Muscle of leg (tissue), 11 donors: ENCODE data around the gene CATSPERE. TPM values are rescaled to one million over a fixed set of nuclear protein-coding genes. Genes with fewer than 3 reads are reported as not detected.

ENCODE experiments used
- DNase-seq: peaks from one replicate; pipeline ENCODE4 v3.0.0; 2013
- H3K27ac ChIP-seq: one replicate; pipeline ENCODE4 v1.5.1; 2013; ENCODE audit warnings: mild to moderate bottlenecking, low read length, control low read depth
- H3K27me3 ChIP-seq: one replicate; pipeline ENCODE4 v1.6.1; 2013; ENCODE audit warnings: low read length; ENCODE audit not compliant: control insufficient read depth, insufficient read depth
- H3K36me3 ChIP-seq: one replicate; pipeline ENCODE4 v1.6.1; 2013; ENCODE audit warnings: low read length; ENCODE audit not compliant: control insufficient read depth, insufficient read depth
- H3K4me1 ChIP-seq: one replicate; pipeline ENCODE4 v1.6.1; 2013; ENCODE audit warnings: low read length; ENCODE audit not compliant: control insufficient read depth, insufficient read depth
- H3K4me3 ChIP-seq: one replicate; pipeline ENCODE4 v1.5.1; 2013; ENCODE audit warnings: low read length, control low read depth
- H3K9me3 ChIP-seq: replicated peaks from 2 replicates; pipeline ENCODE4 v1.6.1; 2013; ENCODE audit warnings: low read depth, low read length; ENCODE audit not compliant: control insufficient read depth
- WGBS: methylation state at CpG from one replicate; pipeline ENCODE4 v1.1.5; 2013; ENCODE audit warnings: missing lambda C conversion rate; ENCODE audit not compliant: insufficient coverage; 5-methylcytosine and 5-hydroxymethylcytosine counted together
- polyA plus RNA-seq, 8 donors: library from polyadenylated mRNA; unstranded; fragments of 120-200 nt; gene quantifications; one replicate each; pipeline versions ENCODE4 v1.2.1 to v1.2.3, GENCODE V29; 2013; ENCODE audit warnings: inconsistent platforms in 1 of 8, low replicate concordance in 1 of 8; ENCODE audit not compliant: insufficient read length in 8 of 8, insufficient read depth in 1 of 8
- total RNA-seq: library from RNA; stranded (reverse); fragments of 120-200 nt; gene quantifications from one replicate; pipeline ENCODE4 v1.2.4, GENCODE V29; 2013

CATSPERE gene
- total and polyA plus RNA-seq, 9 donors, result 0.43 to 1.2 (median 0.60) TPM

- Histone ChIP-seq H3K27ac (no peak overlapping the region), H3K36me3 (no peaks in the 10 kb centered on the region), H3K4me3 (no peak overlapping the region), H3K4me1 (no peaks in the 10 kb centered on the region), H3K9me3 (no peaks in the 10 kb centered on the region), H3K27me3 (no peaks in the 10 kb centered on the region)
- WGBS, result no CpG with 5 or more reads among the region's 6 CpGs
- no peak for DNase-seq
These were observed 184.8 kb downstream of the CATSPERE start for GRCh38 chr1:244645890-244646289.

- Histone ChIP-seq H3K4me1 (peaks cover 5% of the 10 kb centered on the region), H3K27me3 (no peaks in the 10 kb centered on the region), H3K4me3 (no peak overlapping the region), H3K9me3 (no peaks in the 10 kb centered on the region), H3K27ac (no peak overlapping the region), H3K36me3 (no peaks in the 10 kb centered on the region)
- 76% methylated on average over 6 of the region's 6 CpGs for whole genome bisulfite sequencing
- DNase-seq, result no peak
These were observed 186.7 kb downstream of the CATSPERE start for GRCh38 chr1:244647819-244648218.

DNA sequence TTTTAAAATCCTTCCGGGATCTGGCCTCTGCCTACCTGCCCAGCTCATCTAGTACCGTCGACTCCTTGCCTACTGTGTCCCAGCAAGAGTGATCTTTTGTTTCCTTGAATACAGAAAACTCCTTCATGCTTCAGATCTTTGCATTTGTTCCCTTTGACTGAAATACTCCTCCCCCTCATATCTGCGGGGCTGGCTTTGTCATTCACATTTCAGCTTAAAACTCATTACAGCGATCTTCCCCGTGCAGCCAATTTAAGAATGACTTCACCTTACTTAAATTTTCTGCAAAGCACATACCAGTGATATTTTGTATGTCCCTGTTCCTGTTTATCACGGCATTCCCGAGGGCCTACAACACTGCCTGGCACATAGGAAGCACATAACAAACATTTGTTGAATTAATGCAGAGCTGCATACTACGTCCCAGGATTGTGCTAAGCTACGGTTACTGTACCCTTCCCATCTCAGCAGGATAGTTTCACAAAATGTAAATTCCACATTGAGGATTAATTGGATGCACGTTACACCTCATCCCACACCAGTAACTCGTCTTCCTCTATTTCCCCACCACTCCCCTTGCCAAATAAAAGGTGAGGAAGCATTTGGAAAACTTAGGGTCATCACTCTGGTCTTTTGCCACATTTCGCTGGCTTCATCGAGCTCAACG lies 191.0 kb downstream of the CATSPERE start:
- Histone ChIP-seq H3K27me3 (no peaks in the 10 kb centered on the region), H3K36me3 (no peaks in the 10 kb centered on the region), H3K9me3 (no peaks in the 10 kb centered on the region), H3K27ac (peak overlapping the region; percentile 81), H3K4me1 (peaks cover 11% of the 10 kb centered on the region), H3K4me3 (peak overlapping the region; percentile 68)
- WGBS, result 49% methylated on average over 9 of the region's 15 CpGs
- DNase-seq, result no peak

- peaks cover 4% of the 10 kb centered on the region for H3K36me3 ChIP-seq
- H3K27me3 ChIP-seq, result no peaks in the 10 kb centered on the region
- peaks cover 11% of the 10 kb centered on the region for H3K4me1 ChIP-seq
- H3K4me3 ChIP-seq, result peak within 1 kb of the TSS; percentile 81
- H3K27ac ChIP-seq, result peak within 1 kb of the TSS; percentile 81
- H3K9me3 ChIP-seq, result no peaks in the 10 kb centered on the region
- WGBS, result 0% methylated on average over 80 of the region's 81 CpGs
- peak; percentile 100 for DNase-seq
These were observed 191.8 kb downstream of the CATSPERE start, which contains the start of gene DESI2 for GRCh38 chr1:244652623-244653438. Gene DESI2 (plus strand): TSS chr1:244653126. CDS start chr1:244653314, 188 bp downstream.

DNA sequence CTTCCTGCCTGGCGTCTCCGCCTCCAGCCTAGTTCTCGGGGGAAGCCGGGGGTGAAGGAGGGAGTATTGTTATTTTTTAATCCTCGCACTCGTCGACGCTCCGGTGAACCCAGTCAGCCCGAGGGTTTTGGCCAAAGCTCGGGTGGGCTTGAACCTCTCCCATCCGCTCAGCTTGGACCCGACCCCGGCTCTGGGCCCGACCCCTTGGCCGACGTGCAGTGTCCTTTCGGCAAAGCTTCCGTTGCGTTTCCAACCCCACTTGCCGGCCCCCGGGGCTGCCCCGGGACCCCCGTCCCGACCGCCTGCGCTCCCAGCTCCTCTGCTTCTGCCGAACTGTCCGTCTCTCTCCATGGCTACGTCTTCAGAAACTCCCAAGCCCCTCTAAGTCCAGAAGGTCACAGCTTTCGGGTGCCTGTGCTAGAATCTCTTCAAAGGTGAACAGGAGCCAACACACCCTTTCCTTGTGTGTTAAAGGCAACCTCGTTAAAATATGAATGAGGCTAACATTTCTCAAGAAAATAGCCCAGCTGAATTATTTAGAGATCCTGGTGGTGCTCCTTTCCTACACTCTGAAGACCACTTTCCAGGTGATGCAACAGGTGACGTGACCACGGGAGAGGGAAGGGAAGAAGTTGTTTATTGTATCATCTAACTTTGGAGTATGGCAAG lies 192.5 kb downstream of the CATSPERE start:
- Histone ChIP-seq H3K36me3 (peaks cover 4% of the 10 kb centered on the region), H3K27ac (peak overlapping the region; percentile 80), H3K27me3 (no peaks in the 10 kb centered on the region), H3K4me3 (peak overlapping the region; percentile 81), H3K9me3 (no peaks in the 10 kb centered on the region), H3K4me1 (peaks cover 11% of the 10 kb centered on the region)
- peak; percentile 41 for DNase-seq
- WGBS, result 0% methylated on average over 28 of the region's 34 CpGs

DNA sequence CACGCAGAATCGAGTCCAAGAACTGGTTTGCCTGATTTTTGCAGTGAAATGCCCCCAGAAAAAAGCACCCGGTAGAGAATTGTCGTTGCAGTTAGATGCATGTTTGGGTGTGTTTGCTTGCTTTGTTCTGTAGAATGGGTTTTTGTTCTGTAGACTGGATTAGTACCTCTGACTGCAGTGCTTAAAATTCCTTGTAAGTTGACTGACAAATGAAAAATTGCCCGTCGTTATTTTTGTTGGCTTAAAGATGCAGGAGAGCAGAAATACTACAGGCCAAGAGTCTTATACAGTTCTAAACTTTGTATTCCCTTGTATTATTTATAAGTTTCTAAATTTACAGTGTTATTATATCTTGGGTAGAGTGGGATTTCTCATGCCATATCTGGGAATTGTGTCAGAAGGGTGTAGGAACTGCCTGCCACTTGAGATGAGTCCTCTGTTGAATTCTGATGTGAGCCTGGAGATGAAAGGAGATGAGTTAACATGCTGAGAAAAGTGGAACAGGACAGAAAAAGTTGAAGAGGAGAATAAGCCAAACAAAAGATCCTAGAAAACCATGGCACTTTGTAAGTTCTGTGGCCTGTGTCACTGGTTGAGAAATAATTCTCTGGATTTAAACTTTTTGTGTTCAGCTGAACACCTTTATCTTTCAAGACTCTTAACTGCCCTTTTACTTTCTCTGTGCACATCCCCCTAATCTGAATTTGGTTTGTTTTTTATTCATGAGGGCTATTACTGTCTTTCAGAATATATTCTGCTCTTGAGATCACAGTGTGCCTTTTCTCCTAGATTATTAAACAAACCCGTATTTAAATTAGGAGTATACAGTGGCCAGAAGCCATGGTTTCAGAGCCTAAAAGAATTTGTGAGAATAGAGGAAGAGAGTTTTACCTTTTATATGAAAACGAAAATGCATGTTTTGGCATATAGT lies 193.3 kb downstream of the CATSPERE start:
- WGBS, result 4% methylated on average over 5 of the region's 8 CpGs
- Histone ChIP-seq H3K4me3 (peak overlapping the region; percentile 81), H3K27me3 (no peaks in the 10 kb centered on the region), H3K4me1 (peaks cover 11% of the 10 kb centered on the region), H3K9me3 (no peaks in the 10 kb centered on the region), H3K36me3 (peaks cover 4% of the 10 kb centered on the region), H3K27ac (peak overlapping the region; percentile 80)
- DNase-seq, result peak; percentile 21

DNA sequence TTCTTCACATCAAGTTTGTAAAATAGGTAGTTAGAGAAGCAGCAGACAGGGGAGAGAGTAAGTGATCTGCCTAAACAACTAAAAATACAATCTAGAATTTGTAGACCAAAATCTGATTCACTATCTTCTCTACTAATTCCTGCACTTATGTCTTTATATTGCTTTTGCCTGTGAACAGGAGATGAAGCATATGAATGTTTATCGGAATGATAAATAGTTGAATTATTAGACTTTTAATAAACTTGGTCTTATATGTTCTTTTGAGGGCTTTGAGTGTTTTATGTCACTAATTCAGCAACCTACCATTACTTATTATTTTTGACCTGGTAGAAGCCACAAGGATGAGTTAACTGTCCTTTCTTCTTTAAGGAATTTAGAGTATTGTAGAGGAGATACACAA lies 194.1 kb downstream of the CATSPERE start:
- no CpG with 5 or more reads among the region's 1 CpG for WGBS
- DNase-seq, result no peak
- Histone ChIP-seq H3K36me3 (peaks cover 4% of the 10 kb centered on the region), H3K4me3 (no peak overlapping the region), H3K27ac (no peak overlapping the region), H3K4me1 (peaks cover 11% of the 10 kb centered on the region), H3K9me3 (no peaks in the 10 kb centered on the region), H3K27me3 (no peaks in the 10 kb centered on the region)

DNA sequence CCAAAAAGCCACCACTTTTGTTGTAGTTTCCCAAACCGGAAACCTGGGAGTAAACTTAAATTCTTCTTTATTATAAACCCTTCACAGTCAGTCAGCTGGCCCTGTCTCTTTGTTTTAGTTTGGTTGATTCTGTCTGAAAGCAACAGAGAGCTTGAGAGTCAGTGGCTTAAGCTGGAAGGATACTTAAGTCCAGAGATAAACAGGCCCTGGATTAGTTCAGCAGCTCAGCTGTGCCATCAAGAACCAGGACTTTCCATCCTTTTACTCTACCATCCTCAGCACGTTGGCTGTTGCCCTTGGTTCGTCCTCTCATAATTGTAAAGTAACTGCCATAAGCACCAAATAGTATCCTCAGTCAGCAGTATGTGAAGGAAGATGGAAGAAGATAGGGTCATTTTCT lies 196.3 kb downstream of the CATSPERE start:
- Histone ChIP-seq H3K27ac (no peak overlapping the region), H3K4me3 (no peak overlapping the region), H3K36me3 (peaks cover 4% of the 10 kb centered on the region), H3K4me1 (peaks cover 5% of the 10 kb centered on the region), H3K9me3 (peaks cover 3% of the 10 kb centered on the region), H3K27me3 (no peaks in the 10 kb centered on the region)
- DNase-seq, result no peak
- no CpG with 5 or more reads among the region's 3 CpGs for WGBS

DNA sequence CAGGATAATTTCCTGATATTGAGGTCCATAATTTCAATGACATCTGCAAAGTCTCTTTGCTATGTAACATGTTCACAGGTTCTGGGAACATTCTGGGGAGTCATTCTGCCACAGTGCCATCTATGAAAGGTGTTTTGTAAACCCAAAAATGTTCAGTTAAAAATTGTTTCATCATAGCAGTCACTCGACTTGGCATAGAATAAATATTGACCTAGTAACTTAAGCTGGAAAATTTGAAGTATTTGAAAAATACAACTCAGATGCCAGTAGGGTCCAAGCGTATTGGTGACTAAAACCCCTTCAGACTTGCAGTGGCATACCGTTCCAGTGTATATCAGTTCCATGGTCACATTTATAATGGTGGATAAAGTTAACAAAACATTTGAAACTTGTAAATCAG lies 198.6 kb downstream of the CATSPERE start:
- no CpG with 5 or more reads among the region's 3 CpGs for WGBS
- DNase-seq, result no peak
- H3K4me1 ChIP-seq, result no peaks in the 10 kb centered on the region

More for the DNA sequence above, 198.6 kb downstream of the CATSPERE start:
- peaks cover 3% of the 10 kb centered on the region for H3K9me3 ChIP-seq
- H3K4me3 ChIP-seq, result no peak overlapping the region
- H3K27ac ChIP-seq, result no peak overlapping the region
- H3K36me3 ChIP-seq, result peaks cover 4% of the 10 kb centered on the region
- H3K27me3 ChIP-seq, result no peaks in the 10 kb centered on the region
